Caco-2 (cell line): ENCODE data around the gene CRACR2A. TPM values are rescaled to one million over a fixed set of nuclear protein-coding genes. Genes with fewer than 3 reads are reported as not detected.

Source experiments
- BruUV-seq: library from RNA; stranded (reverse); fragments of 400-500 nt; replicated peaks from 2 replicates; lab custom pipeline; 2021; lab: Mats Ljungman, UMichigan
- CTCF ChIA-PET: fragments of 300-600 bp; sonication (Branson Sonifier 250); formaldehyde crosslinking; loops from one replicate; lab custom pipeline; 2022; ENCODE audit warnings: antibody characterized with exemption; lab: Charles Lee
- POLR2A ChIA-PET: fragments of 300-600 bp; sonication (Branson Sonifier 250); formaldehyde crosslinking; loops from one replicate; lab custom pipeline; 2022; ENCODE audit warnings: antibody characterized with exemption; lab: Charles Lee
- DNase-seq, 2 experiments: peaks; one replicate each; pipeline versions ENCODE4 v3.0.0 to v3.0.0-alpha.2; 2020 to 2022
- H3K27me3 ChIP-seq: replicated peaks from 2 replicates; pipeline ENCODE4 v1.6.0; 2011; ENCODE audit warnings: low read length; ENCODE audit not compliant: control insufficient read depth, insufficient read depth
- H3K36me3 ChIP-seq: 2 replicates; pipeline ENCODE4 v1.5.1; 2011; ENCODE audit warnings: low read length; ENCODE audit not compliant: control insufficient read depth, insufficient read depth
- H3K4me1 ChIP-seq: fragments of 250-450 bp; sonication (Bioruptor Pico); 2 replicates; pipeline ENCODE4 v1.5.1; 2020; ENCODE audit warnings: mild to moderate bottlenecking
- H3K4me3 ChIP-seq: 2 replicates; pipeline ENCODE4 v1.5.1; 2011; ENCODE audit warnings: low read depth, mild to moderate bottlenecking, control low read depth, low read length
- H3K9me3 ChIP-seq: fragments of 250-450 bp; sonication (Bioruptor Pico); 2 replicates; pipeline ENCODE4 v1.5.1; 2020; ENCODE audit warnings: mild to moderate bottlenecking, moderate library complexity
- H3K27ac Mint-ChIP-seq: one replicate; pipeline ENCODE4 v1.8.0; 2022; ENCODE audit warnings: mixed read lengths; ENCODE audit not compliant: unreplicated experiment
- H3K27me3 Mint-ChIP-seq: one replicate; pipeline ENCODE4 v1.8.0; 2022; ENCODE audit warnings: mixed read lengths; ENCODE audit not compliant: insufficient read depth, unreplicated experiment
- H3K36me3 Mint-ChIP-seq: one replicate; pipeline ENCODE4 v1.8.0; 2022; ENCODE audit warnings: mild to moderate bottlenecking, mixed read lengths; ENCODE audit not compliant: insufficient read depth, unreplicated experiment
- H3K4me1 Mint-ChIP-seq: one replicate; pipeline ENCODE4 v1.8.0; 2022; ENCODE audit warnings: low read depth, mixed read lengths; ENCODE audit not compliant: unreplicated experiment
- H3K4me3 Mint-ChIP-seq: one replicate; pipeline ENCODE4 v1.8.0; 2022; ENCODE audit warnings: mild to moderate bottlenecking, moderate library complexity, mixed read lengths; ENCODE audit not compliant: unreplicated experiment
- H3K9me3 Mint-ChIP-seq: one replicate; pipeline ENCODE4 v1.8.0; 2022; ENCODE audit warnings: mixed read lengths; ENCODE audit not compliant: unreplicated experiment
- intact Hi-C: fragments of 100-400 bp; cut with micrococcal nuclease; formaldehyde crosslinking; loops from one replicate; pipeline ENCODE4 v1.10.0; 2022; ENCODE audit not compliant: unreplicated experiment
- total RNA-seq: library from RNA; stranded (reverse); gene quantifications from 2 replicates; pipeline ENCODE4 v1.2.3, GENCODE V29; 2022
- TF ChIP-seq, protein P1 (sequence below), 2 experiments: fragments of 200-600 bp in 1 of 2; IDR thresholded peaks; 1 replicate in 1 of 2; 2 replicates in 1 of 2; pipeline versions ENCODE4 v1.5.1 to v1.8.0; 2011 to 2022; ENCODE audit warnings: antibody characterized with exemption in 1 of 2, control low read depth in 1 of 2, inconsistent platforms in 1 of 2, low read depth in 1 of 2, low read length in 1 of 2, mild to moderate bottlenecking in 1 of 2, moderate library complexity in 1 of 2; ENCODE audit not compliant: insufficient read depth in 1 of 2, severe bottlenecking in 1 of 2, unreplicated experiment in 1 of 2

CRACR2A gene
- total RNA-seq, 1 experiment from 2014 or later = 16.5 TPM

DNA sequence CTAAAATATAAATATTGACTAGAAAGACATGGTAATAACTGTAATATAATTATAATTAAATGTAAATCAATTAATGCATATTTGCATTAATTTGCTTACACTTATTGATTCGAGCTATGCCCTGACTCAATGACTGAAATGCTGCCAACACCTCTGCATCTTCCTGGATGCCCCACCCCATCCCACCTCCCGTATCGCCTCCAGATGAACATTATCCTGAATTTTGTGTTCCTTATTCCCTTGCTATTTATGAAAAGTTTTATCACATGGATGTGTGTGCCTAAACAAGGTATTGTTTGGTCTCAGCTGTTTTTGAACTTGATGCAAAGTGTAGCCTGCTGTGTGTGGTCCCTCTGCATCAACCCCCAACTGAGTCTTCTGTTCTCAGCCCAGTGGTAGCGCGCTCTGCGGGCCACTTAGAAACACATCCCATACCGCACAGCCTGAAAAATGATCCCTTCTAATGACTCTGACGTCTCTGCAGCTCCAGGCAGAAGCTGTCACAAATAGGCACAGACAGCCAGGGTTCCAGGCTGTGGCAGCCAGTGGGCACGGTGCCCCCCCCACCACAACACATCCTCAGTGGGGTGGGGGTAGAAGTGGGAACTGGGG lies 165.4 kb downstream of the CRACR2A start:
- BruUV-seq = no TSS peak
- peaks cover 11% of the 10 kb centered on the region for H3K4me1 ChIP-seq
- no peaks in the 10 kb centered on the region for H3K27me3 Mint-ChIP-seq

DNA sequence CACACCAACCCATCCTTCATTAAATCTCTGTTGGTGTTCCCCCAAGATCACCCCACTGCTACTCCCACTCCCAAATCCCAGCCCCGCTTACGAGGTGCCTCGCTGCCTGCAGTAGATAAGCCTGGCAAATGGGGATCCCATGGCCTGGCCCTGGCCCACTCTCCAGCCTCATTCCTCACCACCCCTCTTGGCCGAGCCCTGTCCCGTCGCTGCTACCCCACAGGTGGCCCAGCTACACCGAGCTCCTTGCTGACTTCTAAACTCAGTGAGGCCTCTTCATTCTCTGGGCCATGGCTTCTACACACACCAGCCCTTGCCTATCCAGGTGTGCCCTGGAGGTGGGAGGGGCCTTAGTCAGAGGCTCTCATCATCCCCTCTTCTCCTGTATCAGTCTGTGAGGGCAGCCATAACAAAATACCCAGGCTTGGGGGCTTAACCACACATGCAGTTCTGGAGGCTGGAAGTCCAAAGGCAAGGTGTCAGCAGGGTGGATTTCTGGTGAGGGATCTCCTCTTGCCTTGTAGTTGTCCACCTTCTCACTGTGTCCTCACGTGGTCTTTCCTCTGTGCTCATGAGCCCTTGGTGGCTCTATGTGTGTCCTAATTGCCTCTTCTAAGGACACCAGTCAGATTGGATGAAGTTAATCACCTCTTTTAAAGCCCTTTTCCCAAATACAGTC lies 169.1 kb downstream of the CRACR2A start:
- peaks cover 11% of the 10 kb centered on the region for H3K4me1 ChIP-seq
- Mint-ChIP-seq H3K27ac (no peak overlapping the region), H3K4me3 (no peak overlapping the region), H3K9me3 (no peaks in the 10 kb centered on the region), H3K4me1 (peaks cover 6% of the 10 kb centered on the region), H3K27me3 (peaks cover 2% of the 10 kb centered on the region), H3K36me3 (no peaks in the 10 kb centered on the region)
- intact Hi-C loops = no loop called here
- no peak overlapping the region for H3K4me3 ChIP-seq
- BruUV-seq = no TSS peak
- ChIA-PET CTCF (interaction anchor here (1.3 kb wide), 1 partner anchor 283 kb away, joined by 5 read pairs; no protein-coding TSS in a partner anchor), POLR2A (no interaction called here)
- TF ChIP-seq, protein P1, sequence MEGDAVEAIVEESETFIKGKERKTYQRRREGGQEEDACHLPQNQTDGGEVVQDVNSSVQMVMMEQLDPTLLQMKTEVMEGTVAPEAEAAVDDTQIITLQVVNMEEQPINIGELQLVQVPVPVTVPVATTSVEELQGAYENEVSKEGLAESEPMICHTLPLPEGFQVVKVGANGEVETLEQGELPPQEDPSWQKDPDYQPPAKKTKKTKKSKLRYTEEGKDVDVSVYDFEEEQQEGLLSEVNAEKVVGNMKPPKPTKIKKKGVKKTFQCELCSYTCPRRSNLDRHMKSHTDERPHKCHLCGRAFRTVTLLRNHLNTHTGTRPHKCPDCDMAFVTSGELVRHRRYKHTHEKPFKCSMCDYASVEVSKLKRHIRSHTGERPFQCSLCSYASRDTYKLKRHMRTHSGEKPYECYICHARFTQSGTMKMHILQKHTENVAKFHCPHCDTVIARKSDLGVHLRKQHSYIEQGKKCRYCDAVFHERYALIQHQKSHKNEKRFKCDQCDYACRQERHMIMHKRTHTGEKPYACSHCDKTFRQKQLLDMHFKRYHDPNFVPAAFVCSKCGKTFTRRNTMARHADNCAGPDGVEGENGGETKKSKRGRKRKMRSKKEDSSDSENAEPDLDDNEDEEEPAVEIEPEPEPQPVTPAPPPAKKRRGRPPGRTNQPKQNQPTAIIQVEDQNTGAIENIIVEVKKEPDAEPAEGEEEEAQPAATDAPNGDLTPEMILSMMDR (IDR thresholded peaks at IDR 0.05; ENCODE audit: insufficient read depth in 1 of 2, low read depth in 1 of 2, low read length in 1 of 2, severe bottlenecking in 1 of 2, unreplicated experiment in 1 of 2) = no peak
- no peaks in the 10 kb centered on the region for H3K9me3 ChIP-seq
- no peak for DNase-seq
- H3K27me3 ChIP-seq = no peaks in the 10 kb centered on the region
- H3K36me3 ChIP-seq = no peaks in the 10 kb centered on the region

More for the DNA sequence above, 165.4 kb downstream of the CRACR2A start:
- H3K36me3 Mint-ChIP-seq = no peaks in the 10 kb centered on the region
- TF ChIP-seq, protein P1 (IDR thresholded peaks at IDR 0.05; ENCODE audit: insufficient read depth in 1 of 2, low read depth in 1 of 2, low read length in 1 of 2, severe bottlenecking in 1 of 2, unreplicated experiment in 1 of 2) = no peak
- Histone ChIP-seq H3K36me3 (no peaks in the 10 kb centered on the region), H3K4me3 (no peak overlapping the region), H3K9me3 (no peaks in the 10 kb centered on the region), H3K27me3 (no peaks in the 10 kb centered on the region)
- H3K27ac Mint-ChIP-seq = no peak overlapping the region
- ChIA-PET CTCF (no interaction called here), POLR2A (no interaction called here)
- peaks cover 6% of the 10 kb centered on the region for H3K4me1 Mint-ChIP-seq
- no peaks in the 10 kb centered on the region for H3K9me3 Mint-ChIP-seq
- no peak overlapping the region for H3K4me3 Mint-ChIP-seq
- intact Hi-C loops = no loop called here
- DNase-seq = no peak

DNA sequence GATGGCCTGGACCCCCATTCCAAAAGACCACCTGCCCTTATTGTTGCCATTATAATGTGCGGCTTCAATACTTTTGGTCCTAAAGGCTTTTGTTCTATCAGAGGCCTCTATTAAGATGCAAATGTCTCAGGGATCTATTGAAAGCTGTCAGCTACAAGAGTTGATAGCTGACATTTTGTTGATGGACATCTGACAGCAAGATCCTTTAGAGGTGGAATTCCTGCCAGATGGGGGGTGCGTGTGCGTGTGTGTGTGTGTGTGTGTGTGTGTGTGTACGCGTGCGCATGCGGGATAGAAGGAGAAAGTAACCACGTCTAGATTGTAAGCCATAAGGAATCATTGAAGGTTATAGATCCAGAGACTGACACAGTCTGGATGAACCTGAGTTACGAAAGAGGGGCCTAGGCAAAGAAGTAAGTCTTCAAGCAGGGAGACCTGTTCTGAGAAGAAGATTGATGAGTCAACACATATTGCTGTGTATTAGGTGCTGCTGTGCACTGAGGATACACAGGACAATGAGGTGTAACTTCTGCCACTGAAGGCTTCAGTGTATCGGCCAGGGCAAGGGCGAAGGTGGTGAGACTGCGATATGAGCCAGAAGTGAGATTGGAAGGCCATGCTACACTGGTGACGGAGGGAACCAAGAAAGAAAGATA lies 172.7 kb downstream of the CRACR2A start:
- TF ChIP-seq, protein P1 (IDR thresholded peaks at IDR 0.05; ENCODE audit: insufficient read depth in 1 of 2, low read depth in 1 of 2, low read length in 1 of 2, severe bottlenecking in 1 of 2, unreplicated experiment in 1 of 2) = no peak
- no TSS peak for BruUV-seq
- Mint-ChIP-seq H3K4me1 (peaks cover 6% of the 10 kb centered on the region), H3K9me3 (no peaks in the 10 kb centered on the region), H3K4me3 (no peak overlapping the region), H3K27ac (no peak overlapping the region), H3K36me3 (no peaks in the 10 kb centered on the region), H3K27me3 (peaks cover 2% of the 10 kb centered on the region)
- intact Hi-C loops = no loop called here
- no peak overlapping the region for H3K4me3 ChIP-seq
- no peaks in the 10 kb centered on the region for H3K9me3 ChIP-seq
- no peak for DNase-seq
- POLR2A ChIA-PET = no interaction called here
- H3K27me3 ChIP-seq = no peaks in the 10 kb centered on the region
- no peaks in the 10 kb centered on the region for H3K36me3 ChIP-seq
- CTCF ChIA-PET = no interaction called here
- peaks cover 11% of the 10 kb centered on the region for H3K4me1 ChIP-seq
